GM18520 (cell line): Measurements from ENCODE around the gene KAZN.

ENCODE experiments used
- ATAC-seq: cut with Tn5 transposase; IDR thresholded peaks from one replicate; pipeline ENCODE4 v1.9.1; 2021; ENCODE audit not compliant: unreplicated experiment

KAZN gene

DNA sequence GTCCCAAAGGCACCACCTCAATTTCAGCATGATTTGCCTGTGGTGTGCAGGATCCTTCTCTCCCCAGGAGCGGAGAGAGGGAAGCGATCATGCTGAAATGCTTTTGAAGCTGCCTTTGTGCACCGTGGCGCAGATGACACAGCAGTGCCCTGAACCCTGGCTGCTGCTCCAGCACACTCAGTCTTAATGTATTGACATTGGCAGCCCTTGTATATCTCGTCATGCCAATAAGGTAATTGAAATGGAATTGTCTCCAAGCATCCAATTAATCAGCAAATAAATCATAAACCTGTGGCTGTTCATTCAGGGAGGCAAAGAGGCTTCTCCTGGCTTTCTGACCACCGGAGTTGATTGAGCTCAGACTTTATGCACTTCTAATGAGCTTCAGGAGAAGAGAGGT lies 139.8 kb downstream of the KAZN start:
- no peak for ATAC-seq

DNA sequence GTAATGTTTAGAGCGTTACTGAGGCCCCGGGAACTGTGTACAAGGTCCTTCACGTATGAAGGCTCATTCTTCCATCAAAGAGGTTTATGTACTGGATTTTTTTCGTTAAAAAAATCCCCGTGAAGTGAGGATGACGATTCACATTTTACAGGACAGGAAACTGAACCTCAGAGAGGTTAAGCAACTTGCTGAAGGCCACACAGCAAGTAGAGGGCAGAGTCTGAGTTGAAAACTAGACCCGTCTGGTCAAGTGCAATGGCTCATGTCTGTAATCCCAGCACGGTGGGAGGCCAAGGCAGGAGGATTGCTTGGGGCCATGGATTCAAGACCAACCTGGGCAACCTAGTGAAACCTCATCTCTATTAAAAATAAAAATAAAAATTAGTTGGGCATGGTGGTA lies 140.2 kb downstream of the KAZN start:
- ATAC-seq: no peak

DNA sequence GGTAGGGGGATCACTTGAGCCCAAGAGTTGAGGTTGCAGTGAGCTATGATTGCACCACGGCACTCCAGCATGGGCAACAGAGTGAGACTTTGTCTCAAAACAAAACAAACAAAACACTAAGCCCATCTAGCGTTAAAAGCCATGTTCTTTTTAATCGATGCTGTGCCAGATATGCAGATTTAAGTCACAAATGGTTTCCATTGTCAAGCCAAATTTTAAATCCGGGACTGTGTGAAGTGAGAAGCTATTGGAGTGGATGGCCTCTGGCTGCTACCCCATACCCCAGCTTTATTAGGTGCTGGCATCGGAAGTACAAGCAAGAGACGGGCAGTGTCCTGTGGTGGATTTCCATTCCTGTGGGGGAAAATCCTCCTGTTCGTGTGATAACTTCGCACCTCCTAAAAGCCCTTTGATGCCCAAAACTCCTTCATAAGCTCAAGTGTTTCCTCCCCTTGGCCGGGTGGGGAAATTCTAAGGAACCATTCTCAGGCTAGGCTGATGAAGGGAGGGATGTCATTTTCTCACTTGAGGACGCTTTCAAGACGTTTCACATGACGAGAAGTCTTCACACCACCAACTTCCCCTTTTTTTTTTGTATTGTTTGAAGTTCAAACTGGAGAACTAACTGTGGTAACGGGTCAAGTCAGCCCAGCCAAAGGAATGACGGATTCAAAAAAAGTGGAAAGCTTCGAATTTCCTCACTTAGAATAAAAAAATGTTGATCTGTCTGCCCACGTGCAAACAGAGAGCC lies 140.8 kb downstream of the KAZN start:
- ATAC-seq: no peak

DNA sequence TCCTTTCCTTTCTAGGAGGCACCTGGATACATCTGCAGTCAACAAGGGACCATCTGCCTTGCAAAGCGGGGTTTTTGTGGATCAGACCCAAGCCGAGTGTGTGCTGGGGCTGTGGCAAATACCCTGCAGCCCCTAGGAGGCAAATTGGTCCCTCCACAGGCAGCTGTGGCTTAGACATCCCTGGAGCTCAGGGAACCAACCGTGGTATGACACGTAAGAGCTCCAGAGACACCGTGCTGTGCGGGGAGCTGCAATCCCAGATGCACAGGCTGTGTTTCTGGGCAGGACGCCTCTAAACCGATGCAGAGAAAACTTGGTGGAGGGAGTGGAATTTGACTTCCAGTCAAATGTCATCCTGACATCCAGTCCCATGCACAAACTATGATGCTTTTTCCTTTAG lies 141.5 kb downstream of the KAZN start:
- no peak for ATAC-seq

DNA sequence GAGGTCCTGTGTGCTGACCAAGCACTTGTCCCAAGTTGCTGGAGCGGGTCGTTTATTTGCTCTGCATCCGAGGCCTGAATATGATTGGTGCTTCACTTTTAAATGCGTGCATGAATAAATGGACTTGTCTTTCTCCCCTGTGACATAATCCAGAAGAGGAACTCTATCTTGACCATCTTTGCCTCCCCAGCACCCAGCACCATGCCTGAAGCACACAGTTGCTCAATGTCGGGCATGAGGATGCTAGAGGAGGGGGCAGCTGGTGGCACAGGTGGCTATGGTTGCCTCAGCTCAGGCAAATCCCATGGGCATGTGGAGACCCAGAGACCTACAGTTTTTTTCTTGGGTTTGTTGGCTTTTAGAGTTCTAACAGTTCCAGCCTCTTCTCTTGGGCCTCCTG lies 142.6 kb downstream of the KAZN start:
- no peak for ATAC-seq

DNA sequence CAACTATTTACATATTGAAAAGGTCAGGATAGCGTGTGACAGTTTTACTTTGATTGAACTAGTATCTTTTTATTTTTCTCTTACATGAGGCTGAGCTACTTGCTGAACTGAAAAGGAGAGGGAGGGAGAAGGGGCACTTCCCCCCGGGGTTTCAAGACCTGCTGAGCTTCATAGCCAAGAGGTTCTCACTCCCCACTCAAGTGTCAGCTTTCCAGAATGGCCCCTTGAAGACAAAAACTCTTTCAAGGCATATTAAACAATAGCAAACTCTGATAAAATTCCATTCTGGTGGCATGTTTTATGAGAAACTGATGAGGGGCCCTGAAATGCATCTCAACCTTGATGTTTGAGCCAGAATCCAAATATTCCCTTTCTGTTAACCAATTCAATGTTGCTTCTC lies 143.0 kb downstream of the KAZN start:
- no peak for ATAC-seq

DNA sequence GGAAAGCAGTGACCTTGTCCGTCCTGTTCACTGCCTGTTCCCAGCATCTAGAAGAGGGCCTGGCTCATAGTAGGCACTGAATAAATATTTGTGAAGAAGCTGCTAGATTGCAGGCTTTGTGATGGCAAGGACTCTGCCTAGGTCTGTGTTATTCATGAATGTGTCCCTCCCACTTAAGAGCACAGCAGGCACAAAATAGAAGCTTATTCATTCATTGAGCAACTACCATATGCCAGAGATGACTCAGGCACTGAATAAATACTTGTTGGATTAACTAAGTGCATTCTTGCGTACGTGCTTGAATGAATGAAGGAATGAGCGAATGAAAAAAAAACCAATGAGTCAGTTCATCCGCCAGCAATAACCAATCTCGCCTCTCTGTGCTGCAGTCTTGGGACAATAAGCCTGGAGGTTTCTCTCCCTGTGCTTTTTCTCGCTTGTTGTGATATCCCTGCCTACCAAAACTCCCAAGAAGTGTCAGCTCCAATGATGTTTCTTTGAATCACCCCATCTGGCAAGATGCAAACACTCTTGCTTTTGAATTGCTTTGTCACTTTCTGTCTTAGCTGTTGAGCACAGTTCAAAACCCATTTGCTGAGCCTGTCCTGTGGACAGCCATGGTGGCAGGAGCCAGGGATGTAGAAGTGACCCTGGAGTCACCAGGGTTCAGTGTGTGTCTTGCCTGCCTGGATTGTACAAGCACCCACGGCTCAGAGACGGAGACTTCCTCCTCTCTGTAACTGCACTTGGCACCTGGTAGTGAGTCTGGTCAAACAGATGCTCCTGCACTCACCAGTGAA lies 143.9 kb downstream of the KAZN start:
- ATAC-seq: no peak

DNA sequence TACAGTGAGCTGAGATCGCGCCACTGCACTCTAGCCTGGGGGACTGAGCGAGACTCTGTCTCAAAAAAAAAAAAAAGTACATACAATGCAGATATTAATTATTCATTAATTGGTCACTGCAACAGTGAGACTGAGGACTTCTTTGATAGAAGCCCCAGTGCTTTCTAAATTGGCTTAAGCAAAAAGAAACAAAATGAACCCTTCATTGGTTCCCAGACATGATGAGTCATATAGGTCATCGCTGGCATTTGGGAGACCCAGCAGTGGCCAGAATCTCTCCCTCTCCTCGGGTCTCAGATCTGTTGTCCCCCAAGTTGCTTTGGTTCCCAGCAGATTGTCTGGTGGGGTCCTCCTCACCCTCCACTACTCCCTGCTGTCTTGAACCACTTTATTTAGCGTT lies 144.9 kb downstream of the KAZN start:
- no peak for ATAC-seq

DNA sequence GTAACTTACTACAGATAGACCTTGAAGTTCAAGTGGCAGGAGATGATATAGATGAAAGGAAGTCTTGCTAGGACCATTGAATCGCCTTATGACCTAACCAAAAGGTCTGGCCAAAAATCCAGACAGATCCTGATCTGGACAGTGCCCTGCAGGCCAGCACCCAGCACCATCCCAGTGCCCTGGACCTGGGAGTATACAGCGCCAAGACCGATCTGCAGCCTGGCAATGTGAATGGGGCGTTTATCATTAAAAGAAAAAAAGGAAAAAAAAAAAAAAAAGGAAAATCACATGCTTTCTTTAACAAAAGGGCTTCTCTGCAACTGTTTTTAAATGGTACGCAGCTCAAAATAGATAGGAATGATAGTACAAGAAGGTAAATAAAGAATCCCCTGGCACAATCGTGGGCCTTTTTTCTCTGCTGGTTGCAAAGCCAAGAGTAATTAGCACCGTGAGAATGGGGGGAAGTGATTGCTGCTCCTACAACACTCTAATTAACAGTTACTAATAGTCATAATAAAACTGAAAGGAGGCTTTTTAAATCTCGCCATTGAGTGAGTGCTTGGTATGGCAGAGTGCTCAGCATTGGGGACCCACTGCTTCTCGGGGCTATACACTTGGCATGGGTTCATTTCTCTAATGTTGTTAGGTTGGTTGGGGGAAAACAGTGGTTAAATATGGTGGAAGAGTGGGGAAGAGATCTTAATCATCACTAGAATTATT lies 146.7 kb downstream of the KAZN start:
- ATAC-seq: no peak

DNA sequence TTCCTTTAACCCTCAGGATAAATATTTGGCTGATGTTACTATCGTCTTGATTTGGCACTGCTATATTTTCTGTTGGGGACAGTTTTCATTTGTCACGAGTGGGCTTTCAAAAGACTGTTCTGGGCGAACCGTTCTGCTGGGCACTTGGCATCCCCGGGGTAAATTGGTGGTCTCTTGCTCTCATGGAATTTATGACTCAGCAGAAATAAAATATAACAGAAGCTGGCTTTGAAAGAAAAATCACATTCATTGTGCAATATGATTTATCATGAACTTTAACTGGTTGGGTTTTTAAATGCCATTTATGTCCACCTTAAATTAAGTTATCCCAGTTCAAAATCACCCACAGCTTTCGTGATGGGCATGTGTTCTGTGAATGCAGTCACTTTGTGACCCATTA lies 147.3 kb downstream of the KAZN start:
- ATAC-seq: no peak

DNA sequence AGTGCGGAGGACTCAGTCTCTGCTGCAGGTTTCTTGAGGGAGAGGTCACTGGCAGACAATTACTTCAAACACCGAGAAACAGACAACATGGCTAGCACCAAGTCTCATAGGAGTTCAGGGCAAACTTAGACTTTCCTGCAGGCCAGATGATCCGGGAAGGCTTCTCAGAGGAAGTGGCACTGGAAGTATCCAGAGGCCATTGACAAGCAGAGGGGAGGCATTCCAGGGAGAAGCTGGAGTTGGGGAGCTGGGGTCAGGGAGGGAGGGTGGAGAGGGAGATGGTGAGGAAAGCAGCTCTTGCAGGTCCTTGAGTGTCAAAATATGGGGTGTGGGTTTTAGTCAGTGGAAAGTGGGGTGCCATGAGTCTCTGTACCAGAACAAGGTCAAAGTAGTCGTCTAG lies 147.9 kb downstream of the KAZN start:
- no peak for ATAC-seq

DNA sequence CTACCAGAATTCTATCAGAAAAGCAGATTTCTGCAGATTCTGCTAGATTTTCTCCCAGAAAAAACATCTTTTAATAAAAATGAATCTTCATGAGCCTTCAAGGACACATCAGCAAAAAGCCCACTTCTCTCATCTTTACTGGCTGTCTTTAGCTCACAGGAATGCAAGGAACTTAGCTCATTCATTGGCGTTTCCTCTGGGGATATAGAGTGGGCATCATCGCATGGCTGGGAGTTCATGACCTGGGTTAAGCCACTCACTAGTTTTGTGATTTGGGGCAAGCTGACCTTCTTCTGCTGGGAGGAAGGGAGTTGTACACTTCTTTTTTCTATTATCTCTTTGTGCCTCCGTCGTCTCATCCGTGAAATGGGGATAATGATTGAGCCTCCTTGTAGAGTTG lies 149.7 kb downstream of the KAZN start:
- no peak for ATAC-seq

DNA sequence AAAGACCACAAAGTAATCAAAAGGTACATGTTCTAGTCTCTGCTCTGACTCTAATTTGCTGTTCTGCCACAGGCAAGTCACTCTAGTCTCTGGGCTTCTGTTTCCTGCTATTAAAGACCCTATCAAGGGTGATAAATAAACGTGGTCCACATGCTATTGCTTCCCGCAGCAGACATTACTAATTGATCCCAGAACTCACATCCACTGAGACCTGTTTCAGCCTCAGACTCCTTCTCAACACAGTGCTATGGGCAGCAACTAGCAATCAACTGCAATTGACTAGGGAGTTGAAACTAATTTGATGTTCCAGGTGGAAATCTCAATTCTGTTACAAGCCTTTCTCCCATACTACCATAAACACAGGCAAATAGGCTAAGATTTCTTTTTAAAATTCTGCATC lies 150.5 kb downstream of the KAZN start:
- ATAC-seq: no peak

DNA sequence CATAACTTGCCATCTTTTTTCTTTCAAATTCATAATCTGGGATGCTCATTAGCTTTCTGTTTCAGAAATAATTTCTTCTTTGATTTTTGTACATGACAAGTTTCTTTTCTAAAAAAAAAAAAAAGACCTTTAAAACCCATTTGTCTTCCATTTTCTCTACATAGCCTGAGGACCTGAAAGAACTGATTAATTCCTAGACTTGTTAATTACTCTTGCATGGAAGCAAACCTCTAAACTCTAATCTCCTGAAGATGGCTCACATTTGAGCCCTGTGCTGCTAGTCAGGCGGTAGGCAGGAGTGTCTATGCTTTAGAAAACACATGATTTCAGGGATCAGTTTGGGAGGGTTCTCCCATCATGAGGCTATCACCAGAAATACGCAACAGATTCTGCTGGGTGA lies 152.0 kb downstream of the KAZN start:
- ATAC-seq: no peak

DNA sequence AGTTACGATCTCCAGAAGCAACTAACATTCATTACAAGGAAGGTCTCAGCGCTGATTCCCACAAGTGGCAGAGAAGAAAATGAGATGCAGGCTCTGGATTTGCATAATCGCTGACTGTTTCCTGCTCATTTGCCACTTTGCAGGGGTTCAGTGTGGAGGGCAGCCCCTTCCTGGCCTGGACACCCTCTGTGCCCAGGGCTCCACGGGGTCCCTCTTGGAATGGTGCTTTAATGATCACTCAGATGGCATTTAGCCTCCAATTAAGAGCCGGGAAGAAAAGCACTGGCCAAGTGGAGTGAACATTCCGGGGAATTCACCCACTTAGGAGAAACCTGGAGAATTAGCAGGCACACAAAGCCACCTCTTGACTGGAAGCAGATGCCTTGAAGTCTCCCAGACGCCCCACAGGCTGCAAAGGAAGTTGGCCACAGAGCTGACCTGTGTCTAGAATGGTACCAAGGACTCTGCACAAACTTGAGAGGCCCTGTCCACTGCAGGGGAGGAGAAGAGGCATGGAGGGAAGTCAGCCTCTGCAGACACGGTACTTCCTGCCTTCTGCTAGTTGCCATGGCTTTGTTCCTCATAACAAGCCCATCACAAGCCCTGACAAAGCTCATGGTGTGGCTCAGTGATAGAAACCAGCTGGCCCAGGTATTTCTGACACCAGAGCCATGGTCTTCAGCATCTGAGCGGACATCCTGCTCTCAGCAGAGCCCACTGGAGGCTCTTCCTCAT lies 157.2 kb downstream of the KAZN start:
- ATAC-seq: no peak

DNA sequence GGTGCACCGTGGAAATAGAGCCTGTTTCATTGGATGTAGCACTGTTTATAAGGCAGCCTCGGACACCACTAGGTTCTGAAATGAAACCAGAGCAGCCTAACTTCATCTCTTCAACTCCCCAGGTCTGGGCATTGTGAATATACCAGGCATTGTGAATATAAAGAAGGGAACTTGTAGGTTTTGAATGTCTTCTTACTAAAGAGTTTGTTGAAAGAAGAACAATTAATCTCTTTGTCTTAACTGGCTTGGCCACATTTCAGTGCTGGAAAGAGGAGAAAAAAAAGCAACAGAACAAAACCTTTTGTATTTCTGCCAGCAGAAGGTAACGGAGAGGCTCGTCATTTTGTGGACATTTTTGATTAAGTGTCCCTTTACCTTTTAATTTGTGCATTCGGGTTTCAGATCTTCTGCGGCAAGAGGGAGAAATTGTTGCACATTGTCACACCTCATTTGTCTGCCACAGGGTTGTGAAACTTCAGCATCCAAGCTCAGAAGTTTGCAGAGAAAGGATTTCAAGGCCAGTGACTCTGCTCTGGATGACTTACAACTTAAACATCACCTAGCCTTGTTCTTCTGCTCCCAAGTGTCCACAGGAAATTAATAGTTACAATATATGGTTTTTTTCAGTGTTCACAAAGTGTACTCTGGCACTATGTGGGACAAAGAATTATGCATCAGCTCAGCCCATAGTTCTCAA lies 158.3 kb downstream of the KAZN start:
- ATAC-seq: no peak

DNA sequence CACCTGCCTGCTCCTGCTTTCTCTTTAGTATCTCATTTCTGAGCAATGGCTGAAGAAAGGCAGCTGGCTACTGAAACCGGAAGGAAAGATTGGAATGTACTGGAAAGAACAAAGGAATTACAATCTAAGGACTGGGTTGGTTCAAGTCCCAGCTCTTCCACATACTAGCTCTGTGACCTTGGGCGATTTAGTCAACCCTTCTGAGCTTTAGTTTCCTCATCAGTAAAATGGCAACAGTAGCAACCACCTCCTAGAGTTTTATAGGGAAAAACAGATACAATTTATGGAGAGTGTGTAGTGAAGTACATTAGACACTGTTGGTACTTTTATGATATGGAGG lies 158.8 kb downstream of the KAZN start:
- no peak for ATAC-seq

DNA sequence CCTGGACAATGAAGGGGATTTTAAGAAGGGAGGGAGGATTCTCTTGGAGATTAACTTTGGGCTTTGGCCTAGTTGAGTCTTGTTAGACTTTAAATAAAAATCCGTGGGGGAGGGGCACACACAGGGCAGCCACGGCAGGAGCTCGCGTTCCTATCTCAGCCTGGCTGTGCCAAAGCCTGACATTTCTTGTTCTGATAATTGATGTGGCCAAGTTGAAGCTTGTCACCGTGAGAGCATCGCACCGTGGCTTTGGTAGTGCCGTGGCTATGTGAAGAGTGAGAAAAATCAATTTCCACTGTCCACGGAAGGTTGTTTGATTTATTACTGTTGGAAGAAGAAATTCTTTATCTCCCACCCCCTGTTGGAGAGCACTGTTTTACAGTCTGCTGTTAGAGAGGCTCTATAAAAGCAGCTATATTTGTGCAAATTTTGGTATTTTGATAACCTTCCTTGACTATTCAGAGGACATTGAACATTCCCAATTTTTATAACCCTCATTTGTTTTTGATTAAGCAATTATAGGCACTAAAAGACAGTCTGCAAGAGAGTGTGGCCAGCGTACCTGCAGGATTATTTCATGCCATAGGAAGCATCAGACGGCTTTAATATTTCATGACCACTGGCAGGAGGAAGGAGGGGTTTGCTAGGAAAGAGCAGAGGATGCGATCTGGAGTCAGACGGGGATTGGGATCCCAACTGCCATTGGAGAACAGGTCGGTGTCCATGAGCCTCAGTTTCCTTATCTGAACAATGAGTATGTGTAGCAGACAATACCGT lies 160.7 kb downstream of the KAZN start:
- ATAC-seq: no peak

DNA sequence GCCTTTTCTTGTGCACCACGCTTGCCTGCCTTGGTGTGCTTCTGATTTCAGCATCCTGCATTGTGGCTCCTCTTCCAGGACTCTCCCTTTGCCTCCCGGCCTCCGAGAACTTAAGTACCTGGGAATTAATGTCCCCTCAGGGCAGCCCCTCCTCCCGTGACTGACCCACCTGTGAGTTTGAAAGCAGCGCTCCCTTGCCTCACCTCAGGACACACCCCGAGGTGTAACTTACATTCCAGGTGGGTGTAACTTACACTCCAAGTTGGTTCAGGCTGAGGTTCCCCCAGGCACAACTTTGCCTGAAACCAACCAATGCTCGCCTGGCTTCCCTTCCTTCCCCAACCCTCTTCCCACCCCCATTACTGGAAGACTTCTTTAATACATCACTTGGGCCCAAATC lies 161.4 kb downstream of the KAZN start:
- ATAC-seq: no peak

DNA sequence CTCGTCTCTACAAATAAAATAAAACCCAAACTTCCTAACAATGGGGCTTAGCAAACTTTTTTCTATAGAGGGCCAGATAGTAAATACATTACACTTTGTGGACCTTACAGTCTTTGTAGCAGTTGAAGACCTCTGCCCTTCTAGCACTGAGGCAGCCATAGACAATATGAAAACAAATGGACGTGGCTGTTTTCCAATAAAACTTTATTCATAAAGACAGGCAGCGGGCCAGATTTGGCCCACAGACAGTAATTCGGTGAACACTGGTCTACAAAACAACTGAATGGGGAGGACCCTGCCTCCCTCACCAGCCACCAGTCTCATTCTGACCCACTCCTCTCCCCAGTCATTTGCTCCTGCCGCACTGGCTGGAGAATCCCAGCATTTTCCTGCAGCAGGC lies 162.3 kb downstream of the KAZN start:
- no peak for ATAC-seq
